PC-9 (cell line): ENCODE measurements around the gene DNAL4. TPM values are rescaled to one million over a fixed set of nuclear protein-coding genes. Genes with fewer than 3 reads are reported as not detected.

Experiments used
- BruUV-seq: library from RNA; stranded (reverse); fragments of 400-500 nt; replicated peaks from 2 replicates; lab custom pipeline; 2021; lab: Mats Ljungman, UMichigan
- CTCF ChIA-PET: fragments of 300-600 bp; sonication (Branson Sonifier 250); formaldehyde crosslinking; loops from one replicate; lab custom pipeline; 2022; ENCODE audit warnings: antibody characterized with exemption; lab: Charles Lee
- POLR2A ChIA-PET: fragments of 300-600 bp; sonication (Branson Sonifier 250); formaldehyde crosslinking; loops from one replicate; lab custom pipeline; 2022; ENCODE audit warnings: antibody characterized with exemption; ENCODE audit not compliant: unreplicated experiment; lab: Charles Lee
- DNase-seq, 2 experiments: peaks; one replicate each; pipeline versions ENCODE4 v3.0.0 to v3.0.0-alpha.2; 2015 to 2022; ENCODE audit warnings: mixed read lengths in 1 of 2
- H2AFZ ChIP-seq: fragments of 200-600 bp; sonication (generic); 2 replicates; pipeline ENCODE4 v1.8.1; 2017; ENCODE audit warnings: antibody characterized with exemption
- H3F3A ChIP-seq: fragments of 200-600 bp; sonication (generic); 2 replicates; pipeline ENCODE4 v1.8.1; 2017; ENCODE audit warnings: antibody characterized with exemption, mild to moderate bottlenecking, low read depth; ENCODE audit not compliant: insufficient read depth
- H3K27ac ChIP-seq: fragments of 200-600 bp; sonication (generic); 2 replicates; pipeline ENCODE4 v1.6.1; 2016; ENCODE audit warnings: mixed run types
- H3K27me3 ChIP-seq: fragments of 200-600 bp; sonication (generic); 2 replicates; pipeline ENCODE4 v1.6.1; 2016; ENCODE audit warnings: low read depth, mixed run types; ENCODE audit not compliant: insufficient read depth
- H3K36me3 ChIP-seq: fragments of 200-600 bp; sonication (generic); 2 replicates; pipeline ENCODE4 v1.6.1; 2016; ENCODE audit warnings: low read depth, mixed run types
- H3K4me1 ChIP-seq: fragments of 200-600 bp; sonication (generic); replicated peaks from 2 replicates; pipeline ENCODE4 v1.6.1; 2016; ENCODE audit warnings: mixed run types; ENCODE audit not compliant: insufficient read depth
- H3K4me2 ChIP-seq: fragments of 200-600 bp; sonication (generic); 2 replicates; pipeline ENCODE4 v1.6.1; 2017; ENCODE audit warnings: mixed run types
- H3K4me3 ChIP-seq: fragments of 200-600 bp; sonication (generic); 2 replicates; pipeline ENCODE4 v1.6.1; 2016; ENCODE audit warnings: mixed run types
- H3K79me2 ChIP-seq: fragments of 200-600 bp; sonication (generic); 2 replicates; pipeline ENCODE4 v1.6.1; 2017; ENCODE audit warnings: low read depth, mixed run types
- H3K9me2 ChIP-seq: fragments of 200-600 bp; sonication (generic); 2 replicates; pipeline ENCODE4 v1.8.1; 2017; ENCODE audit warnings: mild to moderate bottlenecking; ENCODE audit not compliant: insufficient read depth
- H3K9me3 ChIP-seq: fragments of 200-600 bp; sonication (generic); 2 replicates; pipeline ENCODE4 v1.8.1; 2016; ENCODE audit warnings: low read depth; ENCODE audit not compliant: insufficient read depth
- H4K20me1 ChIP-seq: fragments of 200-600 bp; sonication (generic); 2 replicates; pipeline ENCODE4 v1.8.1; 2017; ENCODE audit not compliant: insufficient read depth
- EZH2 ChIP-seq: fragments of 200-600 bp; sonication (generic); IDR thresholded peaks from 2 replicates; pipeline ENCODE4 v1.8.0; 2017; ENCODE audit warnings: antibody characterized with exemption, low read depth
- intact Hi-C: fragments of 100-400 bp; cut with micrococcal nuclease; formaldehyde crosslinking; loops from one replicate; pipeline ENCODE4 v1.10.0; 2022; ENCODE audit not compliant: unreplicated experiment
- total RNA-seq: library from RNA; stranded (reverse); gene quantifications from 2 replicates; pipeline ENCODE4 v1.2.3, GENCODE V29; 2021
- TF ChIP-seq, protein P1 (sequence below): fragments of 200-600 bp; sonication (generic); conservative IDR thresholded peaks from 2 replicates; pipeline ENCODE4 v1.6.1; 2017; ENCODE audit warnings: mixed run types, antibody characterized with exemption, mild to moderate bottlenecking, moderate library complexity

DNAL4 gene
- total RNA-seq, 1 experiment from 2014 or later = 50.3 TPM

GRCh38 chr22:38784035-38784434, 9.9 kb downstream of the DNAL4 start:
- Histone ChIP-seq H3K27me3 (no peaks in the 10 kb centered on the region), H3K4me2 (no peak overlapping the region), H3K27ac (no peak overlapping the region), H3K79me2 (no peaks in the 10 kb centered on the region), H3K36me3 (no peaks in the 10 kb centered on the region), H3K9me2 (no peaks in the 10 kb centered on the region), H2AFZ (no peak overlapping the region), H3K4me3 (no peak overlapping the region), H4K20me1 (no peaks in the 10 kb centered on the region; the same call in 1 of the 2 replicates), H3K9me3 (no peaks in the 10 kb centered on the region), H3K4me1 (0 out of 2 replicates have a peak, but pooled peaks cover 9% of the 10 kb centered on the region), H3F3A (peaks cover 6% of the 10 kb centered on the region; the same call in 1 of the 2 replicates)
- POLR2A ChIA-PET = no interaction called here
- BruUV-seq = no TSS peak
- CTCF ChIA-PET = interaction anchor here (1.3 kb wide), 1 partner anchor 15 kb away, joined by 5 read pairs; no protein-coding TSS in a partner anchor
- TF ChIP-seq EZH2 = no peak
- TF ChIP-seq, protein P1, sequence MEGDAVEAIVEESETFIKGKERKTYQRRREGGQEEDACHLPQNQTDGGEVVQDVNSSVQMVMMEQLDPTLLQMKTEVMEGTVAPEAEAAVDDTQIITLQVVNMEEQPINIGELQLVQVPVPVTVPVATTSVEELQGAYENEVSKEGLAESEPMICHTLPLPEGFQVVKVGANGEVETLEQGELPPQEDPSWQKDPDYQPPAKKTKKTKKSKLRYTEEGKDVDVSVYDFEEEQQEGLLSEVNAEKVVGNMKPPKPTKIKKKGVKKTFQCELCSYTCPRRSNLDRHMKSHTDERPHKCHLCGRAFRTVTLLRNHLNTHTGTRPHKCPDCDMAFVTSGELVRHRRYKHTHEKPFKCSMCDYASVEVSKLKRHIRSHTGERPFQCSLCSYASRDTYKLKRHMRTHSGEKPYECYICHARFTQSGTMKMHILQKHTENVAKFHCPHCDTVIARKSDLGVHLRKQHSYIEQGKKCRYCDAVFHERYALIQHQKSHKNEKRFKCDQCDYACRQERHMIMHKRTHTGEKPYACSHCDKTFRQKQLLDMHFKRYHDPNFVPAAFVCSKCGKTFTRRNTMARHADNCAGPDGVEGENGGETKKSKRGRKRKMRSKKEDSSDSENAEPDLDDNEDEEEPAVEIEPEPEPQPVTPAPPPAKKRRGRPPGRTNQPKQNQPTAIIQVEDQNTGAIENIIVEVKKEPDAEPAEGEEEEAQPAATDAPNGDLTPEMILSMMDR = no peak
- no peak for DNase-seq
- intact Hi-C loops = no loop called here

GRCh38 chr22:38783095-38783615, 10.8 kb downstream of the DNAL4 start:
- no peaks in the 10 kb centered on the region for H3K9me3 ChIP-seq
- ChIA-PET CTCF (interaction anchor here (0.6 to 1.3 kb wide), 2 partner anchors 14 to 597 kb away, joined by 3 to 5 read pairs; no protein-coding TSS in a partner anchor), POLR2A (no interaction called here)
- DNase-seq = no peak
- intact Hi-C loops = no loop called here
- H4K20me1 ChIP-seq = no peaks in the 10 kb centered on the region; the same call in 1 of the 2 replicates
- no peaks in the 10 kb centered on the region; the same call in 1 of the 2 replicates for H3F3A ChIP-seq
- 0 out of 2 replicates have a peak, but pooled peaks cover 2% of the 10 kb centered on the region for H3K4me1 ChIP-seq
- H3K36me3 ChIP-seq = no peaks in the 10 kb centered on the region
- no peak overlapping the region for H3K4me3 ChIP-seq
- H2AFZ ChIP-seq = no peak overlapping the region
- no TSS peak for BruUV-seq
- no peaks in the 10 kb centered on the region for H3K9me2 ChIP-seq
- no peaks in the 10 kb centered on the region for H3K27me3 ChIP-seq
- no peak overlapping the region for H3K27ac ChIP-seq
- no peaks in the 10 kb centered on the region for H3K79me2 ChIP-seq
- TF ChIP-seq, protein P1 = no peak
- no peak for TF ChIP-seq EZH2
- no peak overlapping the region for H3K4me2 ChIP-seq

- H3K4me1 ChIP-seq = no peaks in the 10 kb centered on the region
- H3K27me3 ChIP-seq = no peaks in the 10 kb centered on the region
- H3K9me3 ChIP-seq = no peaks in the 10 kb centered on the region
- DNase-seq = no peak
- H3K4me3 ChIP-seq = no peak overlapping the region
- intact Hi-C loops = no loop called here
- no peaks in the 10 kb centered on the region for H3F3A ChIP-seq
- BruUV-seq = no TSS peak
- H3K27ac ChIP-seq = no peak overlapping the region
- H3K9me2 ChIP-seq = no peaks in the 10 kb centered on the region
- no peak overlapping the region for H3K4me2 ChIP-seq
- ChIA-PET POLR2A (no interaction called here), CTCF (interaction anchor here (0.6 to 1.3 kb wide), 2 partner anchors 14 to 597 kb away, joined by 3 to 5 read pairs; no protein-coding TSS in a partner anchor)
- no peaks in the 10 kb centered on the region for H3K79me2 ChIP-seq
- no peak for TF ChIP-seq EZH2
- TF ChIP-seq, protein P1 = no peak
- no peaks in the 10 kb centered on the region for H3K36me3 ChIP-seq
- H2AFZ ChIP-seq = no peak overlapping the region
- no peaks in the 10 kb centered on the region; the same call in 1 of the 2 replicates for H4K20me1 ChIP-seq
These were observed 11.4 kb downstream of the DNAL4 start for GRCh38 chr22:38782402-38783094.
